VCaP (cell line): ENCODE results near the gene STK17B.
"Not testable (repeated sequence)": the region's sequence is repeated elsewhere in the genome, so short reads cannot be mapped to it uniquely, and the experiment has no call there.

ENCODE experiments used
- H3K27ac ChIP-seq: fragments of 450-650 bp; 2 replicates; pipeline ENCODE4 v1.5.1; 2017
- TF ChIP-seq, protein P1 (sequence below): fragments of 450-650 bp; conservative IDR thresholded peaks from 2 replicates; pipeline ENCODE4 v1.5.1; 2017; ENCODE audit warnings: mild to moderate bottlenecking, moderate library complexity

Gene STK17B

DNA sequence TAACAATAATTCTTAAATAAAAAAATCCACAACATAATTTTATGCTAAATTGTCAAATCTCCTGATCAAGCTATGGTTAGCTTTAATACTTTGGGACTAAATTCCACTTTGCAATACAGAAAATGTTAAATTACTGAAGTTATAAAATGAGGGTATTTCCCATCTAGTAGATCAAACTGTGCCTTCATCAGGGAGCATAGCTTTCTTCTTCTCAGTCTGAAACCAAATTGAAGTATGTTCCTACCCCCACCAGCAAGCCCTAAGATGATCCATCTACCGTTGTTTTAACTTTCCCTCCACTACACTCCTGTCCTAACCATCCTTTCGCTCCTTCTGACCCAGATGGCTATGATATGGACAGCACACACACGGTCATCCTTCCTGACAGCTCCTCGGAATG lies 24.4 kb upstream of the STK17B start:
- TF ChIP-seq, protein P1, sequence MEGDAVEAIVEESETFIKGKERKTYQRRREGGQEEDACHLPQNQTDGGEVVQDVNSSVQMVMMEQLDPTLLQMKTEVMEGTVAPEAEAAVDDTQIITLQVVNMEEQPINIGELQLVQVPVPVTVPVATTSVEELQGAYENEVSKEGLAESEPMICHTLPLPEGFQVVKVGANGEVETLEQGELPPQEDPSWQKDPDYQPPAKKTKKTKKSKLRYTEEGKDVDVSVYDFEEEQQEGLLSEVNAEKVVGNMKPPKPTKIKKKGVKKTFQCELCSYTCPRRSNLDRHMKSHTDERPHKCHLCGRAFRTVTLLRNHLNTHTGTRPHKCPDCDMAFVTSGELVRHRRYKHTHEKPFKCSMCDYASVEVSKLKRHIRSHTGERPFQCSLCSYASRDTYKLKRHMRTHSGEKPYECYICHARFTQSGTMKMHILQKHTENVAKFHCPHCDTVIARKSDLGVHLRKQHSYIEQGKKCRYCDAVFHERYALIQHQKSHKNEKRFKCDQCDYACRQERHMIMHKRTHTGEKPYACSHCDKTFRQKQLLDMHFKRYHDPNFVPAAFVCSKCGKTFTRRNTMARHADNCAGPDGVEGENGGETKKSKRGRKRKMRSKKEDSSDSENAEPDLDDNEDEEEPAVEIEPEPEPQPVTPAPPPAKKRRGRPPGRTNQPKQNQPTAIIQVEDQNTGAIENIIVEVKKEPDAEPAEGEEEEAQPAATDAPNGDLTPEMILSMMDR = no peak
- H3K27ac ChIP-seq = no peak overlapping the region

DNA sequence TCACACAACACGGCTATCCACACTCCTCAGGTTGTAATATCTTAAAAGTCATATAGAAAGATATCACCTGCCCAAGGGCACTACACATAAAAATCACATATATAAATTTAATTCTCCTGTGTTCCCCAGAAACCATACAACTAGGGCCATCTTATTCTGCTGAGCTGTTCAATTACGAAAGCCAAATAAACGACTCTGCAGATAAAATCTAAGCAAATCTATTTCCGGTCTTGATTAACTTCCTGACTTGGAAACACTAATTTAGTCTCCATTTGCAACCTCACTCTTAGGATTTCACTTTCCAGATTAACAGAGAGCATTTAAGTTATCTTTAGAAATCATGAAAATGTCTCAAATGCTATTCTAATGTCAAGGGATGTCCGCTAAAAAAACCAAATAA lies 23.9 kb upstream of the STK17B start:
- TF ChIP-seq, protein P1 = no peak
- H3K27ac ChIP-seq = no peak overlapping the region

DNA sequence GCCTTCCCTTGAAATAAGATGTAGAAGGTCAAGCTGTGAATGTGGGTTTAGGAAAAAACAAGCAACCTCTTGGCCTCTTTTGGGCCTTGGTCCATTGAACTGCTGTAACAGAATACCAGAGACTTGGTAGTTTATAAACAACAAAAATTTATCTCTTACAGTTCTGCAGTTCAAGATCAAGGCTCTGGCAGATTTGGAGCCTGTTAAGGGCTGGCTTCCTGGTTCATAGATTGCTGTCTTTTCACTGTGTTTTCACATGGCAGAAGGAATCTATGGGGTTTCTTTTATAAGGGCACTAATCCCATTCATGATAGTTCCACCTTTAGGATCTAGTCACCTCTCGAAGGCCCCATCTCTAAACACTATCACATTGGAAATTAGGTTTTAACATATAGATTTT lies 20.2 kb upstream of the STK17B start:
- TF ChIP-seq, protein P1 = no peak
- no peak overlapping the region for H3K27ac ChIP-seq

DNA sequence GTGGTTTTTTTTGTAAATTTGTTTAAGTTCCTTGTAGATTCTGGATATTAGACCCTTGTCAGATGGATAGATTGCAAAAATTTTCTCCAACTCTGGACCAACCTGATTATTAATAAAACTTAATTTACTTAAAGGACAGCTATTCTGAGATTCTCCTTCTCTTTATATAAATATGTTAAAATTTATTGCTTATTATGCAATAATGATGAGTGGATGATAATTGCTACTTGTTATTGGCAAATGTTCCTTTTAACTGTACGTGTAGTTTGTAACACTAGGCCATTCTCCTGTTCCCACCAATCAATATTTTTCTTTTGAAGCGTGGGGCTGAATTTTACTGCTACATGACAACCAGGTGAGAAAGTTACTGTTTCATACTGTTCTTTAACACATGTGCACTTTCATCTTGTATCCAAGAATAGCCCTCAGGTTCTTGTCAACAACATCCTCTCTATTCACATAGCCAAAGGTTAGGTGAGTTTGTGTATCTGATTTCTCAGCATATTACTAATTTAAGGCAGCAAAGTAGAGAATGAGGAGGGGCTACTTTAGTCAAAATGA lies 16.6 kb upstream of the STK17B start:
- TF ChIP-seq, protein P1 = no peak
- H3K27ac ChIP-seq = no peak overlapping the region

DNA sequence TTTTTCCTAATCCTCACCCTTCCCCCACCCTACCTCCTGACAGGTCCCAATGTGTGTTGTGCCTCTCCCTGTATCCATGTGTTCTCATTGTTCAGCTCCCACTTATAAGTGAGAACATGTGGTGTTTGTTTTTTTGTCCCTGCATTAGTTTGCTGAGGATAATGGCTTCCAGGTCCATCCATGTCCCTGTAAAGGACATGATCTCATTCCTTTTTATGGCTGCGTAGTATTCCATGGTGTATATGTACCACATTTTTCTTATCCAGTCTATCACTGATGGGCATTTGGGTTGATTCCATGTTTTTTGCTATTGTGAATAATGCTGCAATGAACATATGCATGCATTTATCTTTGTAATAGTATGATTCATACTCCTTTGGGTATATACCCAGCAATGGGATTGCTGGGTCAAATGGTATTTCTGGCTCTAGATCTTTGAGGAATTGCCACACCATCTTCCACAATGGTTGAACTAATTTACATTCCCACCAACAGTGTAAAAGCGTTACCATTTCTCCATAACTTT lies 15.9 kb upstream of the STK17B start:
- H3K27ac ChIP-seq = not testable (repeated sequence)

DNA sequence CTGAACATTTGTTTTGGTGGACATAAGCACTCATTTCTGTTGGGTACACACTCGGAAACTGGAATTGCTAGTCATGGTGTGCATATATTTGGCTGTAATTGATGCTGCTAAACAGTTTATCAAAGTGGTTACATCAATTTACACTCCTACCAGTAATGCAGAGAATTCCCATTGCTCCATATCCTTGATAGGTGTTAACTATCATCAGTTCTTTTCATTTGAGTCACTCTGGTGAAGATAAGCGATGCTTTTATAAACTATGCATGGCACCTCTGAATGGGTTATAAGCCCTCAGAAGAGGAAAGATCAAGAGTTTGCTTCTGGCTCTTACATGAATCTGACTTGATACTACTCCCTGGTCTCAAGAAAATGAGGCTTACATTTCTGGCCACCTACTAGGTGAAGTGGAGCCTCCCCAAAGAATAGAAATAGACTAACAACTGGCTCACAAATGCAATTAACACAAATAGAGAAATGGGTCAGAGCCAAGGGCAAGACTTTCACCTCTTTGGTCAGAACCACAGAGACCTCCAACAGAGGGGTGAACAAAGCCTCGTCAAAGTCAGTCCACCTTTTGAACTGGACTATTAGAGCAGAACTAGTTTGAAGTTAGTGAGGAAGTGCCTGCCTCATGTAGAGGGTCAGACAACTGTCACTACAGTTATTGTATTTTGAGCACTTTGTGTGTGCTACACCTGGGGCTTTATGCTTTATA lies 15.0 kb upstream of the STK17B start:
- no peak overlapping the region for H3K27ac ChIP-seq
- TF ChIP-seq, protein P1 = no peak

DNA sequence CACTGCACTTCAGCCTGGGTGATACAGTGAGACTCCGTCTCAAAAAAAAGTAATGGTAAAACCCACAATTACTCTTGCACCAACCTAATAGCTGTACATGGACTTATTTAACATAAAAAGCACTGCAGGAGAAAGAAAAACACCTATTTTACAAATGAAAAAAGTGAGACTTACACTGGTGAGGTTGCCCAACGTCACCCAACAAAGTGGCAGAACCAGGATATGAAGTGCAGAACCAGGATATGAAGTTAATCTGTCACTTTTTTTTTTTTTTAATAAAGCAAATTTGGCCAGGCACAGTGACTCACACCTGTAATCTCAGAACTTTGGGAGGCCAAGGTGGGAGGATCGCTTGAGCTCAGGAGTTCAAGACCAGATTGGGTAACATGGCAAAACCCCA lies 13.5 kb upstream of the STK17B start:
- TF ChIP-seq, protein P1 = no peak
- H3K27ac ChIP-seq = no peak overlapping the region
